Hematopoietic multipotent progenitor cell treated with erythropoietin and hydrocortisone succinate and interleukin-3 and kit ligand, for 15 days (in vitro differentiated cells): ENCODE results near the gene HOXC6.

ENCODE experiments used
- DNase-seq: peaks from one replicate; pipeline ENCODE4 v3.0.0-alpha.2; 2015; ENCODE audit warnings: low spot score

HOXC6 gene

GRCh38 chr12:54042970-54043853 is 15.0 kb downstream of the HOXC6 start:
- DNase-seq, result no peak

GRCh38 chr12:54044425-54045103 is 16.3 kb downstream of the HOXC6 start:
- DNase-seq, result no peak

- no peak for DNase-seq
Measured at GRCh38 chr12:54045401-54045800, 17.2 kb downstream of the HOXC6 start.

- DNase-seq, result no peak
Measured at GRCh38 chr12:54045868-54046521, 17.8 kb downstream of the HOXC6 start.

GRCh38 chr12:54046809-54047159 is 18.5 kb downstream of the HOXC6 start:
- DNase-seq, result no peak

GRCh38 chr12:54047160-54047963 is 19.1 kb downstream of the HOXC6 start:
- DNase-seq, result no peak

GRCh38 chr12:54047964-54048303 is 19.7 kb downstream of the HOXC6 start:
- no peak for DNase-seq

- no peak for DNase-seq
Measured at GRCh38 chr12:54048406-54049093, 20.3 kb downstream of the HOXC6 start.

GRCh38 chr12:54049108-54049507 is 20.9 kb downstream of the HOXC6 start:
- no peak for DNase-seq

GRCh38 chr12:54050482-54050810 is 22.2 kb downstream of the HOXC6 start:
- DNase-seq, result no peak

- no peak for DNase-seq
Measured at GRCh38 chr12:54051026-54051842, 23.0 kb downstream of the HOXC6 start.

- DNase-seq, result no peak
Measured at GRCh38 chr12:54051874-54052437, 23.7 kb downstream of the HOXC6 start.

GRCh38 chr12:54052438-54053002 is 24.3 kb downstream of the HOXC6 start:
- no peak for DNase-seq

- DNase-seq, result no peak
Measured at GRCh38 chr12:54053003-54053750, 24.9 kb downstream of the HOXC6 start.

GRCh38 chr12:54053751-54054741 is 25.8 kb downstream of the HOXC6 start, which contains the start of gene HOXC4:
Gene HOXC4, plus strand, starts transcription at chr12:54053835. Its CDS starts 88 bp downstream, at chr12:54053923.
- no peak for DNase-seq

- DNase-seq, result no peak
Measured at GRCh38 chr12:54054742-54055194, 26.5 kb downstream of the HOXC6 start.

GRCh38 chr12:54055552-54055951 is 27.3 kb downstream of the HOXC6 start:
- DNase-seq, result no peak

- DNase-seq, result no peak
Measured at GRCh38 chr12:54056110-54056509, 27.9 kb downstream of the HOXC6 start.
